Smooth muscle cell (in vitro differentiated cells): ENCODE measurements around the gene TFDP1. TPM values are rescaled to one million over a fixed set of nuclear protein-coding genes. Genes with fewer than 3 reads are reported as not detected.

Experiments used
- DNase-seq: peaks from one replicate; lab custom pipeline; 2025; ENCODE audit not compliant: unreplicated experiment; lab: John Stamatoyannopoulos, UW
- H2AFZ ChIP-seq: fragments of 200-600 bp; sonication (generic); 2 replicates; pipeline ENCODE4 v1.6.0; 2016; ENCODE audit warnings: antibody characterized with exemption, low read depth, mild to moderate bottlenecking
- H3F3A ChIP-seq: fragments of 200-600 bp; sonication (generic); 2 replicates; pipeline ENCODE4 v1.6.0; 2017; ENCODE audit warnings: antibody characterized with exemption, low read depth
- H3K27ac ChIP-seq: fragments of 200-600 bp; sonication (generic); 2 replicates; pipeline ENCODE4 v1.5.1; 2016; ENCODE audit warnings: low read depth, mild to moderate bottlenecking
- H3K27me3 ChIP-seq: fragments of 200-600 bp; sonication (generic); 2 replicates; pipeline ENCODE4 v1.6.1; 2016; ENCODE audit warnings: low read depth, mild to moderate bottlenecking
- H3K36me3 ChIP-seq: fragments of 200-600 bp; sonication (generic); 2 replicates; pipeline ENCODE4 v1.5.1; 2016; ENCODE audit warnings: low read depth
- H3K4me1 ChIP-seq: fragments of 200-600 bp; sonication (generic); 2 replicates; pipeline ENCODE4 v1.5.1; 2016; ENCODE audit warnings: low read depth
- H3K4me2 ChIP-seq: fragments of 200-600 bp; sonication (generic); 2 replicates; pipeline ENCODE4 v1.6.0; 2016; ENCODE audit warnings: mild to moderate bottlenecking
- H3K4me3 ChIP-seq: fragments of 200-600 bp; sonication (generic); 2 replicates; pipeline ENCODE4 v1.5.1; 2016; ENCODE audit warnings: mild to moderate bottlenecking
- H3K79me2 ChIP-seq: fragments of 200-600 bp; sonication (generic); 2 replicates; pipeline ENCODE4 v1.6.0; 2016; ENCODE audit warnings: low read depth, mild to moderate bottlenecking
- H3K9ac ChIP-seq: fragments of 200-600 bp; sonication (generic); 2 replicates; pipeline ENCODE4 v1.6.0; 2016; ENCODE audit warnings: low read depth
- H3K9me3 ChIP-seq: fragments of 200-600 bp; sonication (generic); replicated peaks from 2 replicates; pipeline ENCODE4 v1.5.1; 2016; ENCODE audit warnings: low read depth
- H4K20me1 ChIP-seq: fragments of 200-600 bp; sonication (generic); 2 replicates; pipeline ENCODE4 v1.6.0; 2016; ENCODE audit warnings: low read depth
- CTCF ChIP-seq: fragments of 200-600 bp; sonication (generic); IDR thresholded peaks from 2 replicates; pipeline ENCODE4 v1.5.1; 2017; ENCODE audit warnings: borderline replicate concordance, mild to moderate bottlenecking, antibody characterized with exemption; ENCODE audit not compliant: insufficient read depth, poor library complexity, severe bottlenecking
- WGBS: methylation state at CpG from one replicate; pipeline ENCODE4 v1.1.7; 2016; ENCODE audit warnings: low lambda C conversion rate; 5-methylcytosine and 5-hydroxymethylcytosine counted together
- polyA plus RNA-seq: library from polyadenylated mRNA; unstranded; fragments of >200 nt; fragmentation: Nextera tagmentation; extraction: Ambion mirVana; gene quantifications from 2 replicates; pipeline ENCODE4 v1.2.1, GENCODE V29; 2016
- total RNA-seq: library from RNA; depleted of rRNA; stranded (reverse); fragments of >200 nt; gene quantifications from 2 replicates; pipeline ENCODE4 v1.2.3, GENCODE V29; 2014

TFDP1 gene
- total and polyA plus RNA-seq, 2 experiments from 2014 or later: 52.8 to 53.6 TPM

GRCh38 chr13:113643593-113643992, 59.0 kb downstream of the TFDP1 start:
- TF ChIP-seq CTCF: no peak
- Histone ChIP-seq H4K20me1 (no peaks in the 10 kb centered on the region), H2AFZ (no peak overlapping the region), H3K4me2 (no peak overlapping the region), H3K9me3 (no peaks in the 10 kb centered on the region), H3F3A (no peaks in the 10 kb centered on the region), H3K4me3 (no peak overlapping the region), H3K27ac (no peak overlapping the region), H3K4me1 (no peaks in the 10 kb centered on the region), H3K79me2 (no peaks in the 10 kb centered on the region), H3K36me3 (peaks cover 15% of the 10 kb centered on the region), H3K27me3 (no peaks in the 10 kb centered on the region), H3K9ac (no peak overlapping the region)
- DNase-seq: no peak
- 99% methylated on average over 5 of the region's 5 CpGs for WGBS

- DNase-seq: no peak
- Histone ChIP-seq H3K27me3 (no peaks in the 10 kb centered on the region), H3K9ac (no peak overlapping the region), H2AFZ (no peak overlapping the region), H3F3A (no peaks in the 10 kb centered on the region), H3K4me3 (no peak overlapping the region), H3K9me3 (no peaks in the 10 kb centered on the region), H3K4me2 (no peak overlapping the region), H3K79me2 (no peaks in the 10 kb centered on the region), H3K27ac (no peak overlapping the region), H3K4me1 (no peaks in the 10 kb centered on the region), H3K36me3 (peaks cover 7% of the 10 kb centered on the region), H4K20me1 (no peaks in the 10 kb centered on the region)
- no peak for TF ChIP-seq CTCF
- WGBS: 97% methylated on average over 1 of the region's 1 CpG
These were observed 60.2 kb downstream of the TFDP1 start for GRCh38 chr13:113644800-113645199.

- TF ChIP-seq CTCF: no peak
- Histone ChIP-seq H3K79me2 (no peaks in the 10 kb centered on the region), H3K4me3 (no peak overlapping the region), H3K36me3 (peaks cover 4% of the 10 kb centered on the region), H3K9me3 (no peaks in the 10 kb centered on the region), H3K4me2 (no peak overlapping the region), H3K27ac (no peak overlapping the region), H3K4me1 (no peaks in the 10 kb centered on the region), H3K27me3 (no peaks in the 10 kb centered on the region), H3F3A (no peaks in the 10 kb centered on the region), H4K20me1 (no peaks in the 10 kb centered on the region), H2AFZ (no peak overlapping the region), H3K9ac (no peak overlapping the region)
- 98% methylated on average over 9 of the region's 9 CpGs for WGBS
- no peak for DNase-seq
These were observed 60.8 kb downstream of the TFDP1 start for GRCh38 chr13:113645329-113645728.

GRCh38 chr13:113646376-113646775, 61.8 kb downstream of the TFDP1 start:
- no peaks in the 10 kb centered on the region for H3K4me1 ChIP-seq
- no peak overlapping the region for H3K4me2 ChIP-seq
- no peaks in the 10 kb centered on the region for H3K79me2 ChIP-seq
- no peak for DNase-seq
- H3F3A ChIP-seq: no peaks in the 10 kb centered on the region
- no peak overlapping the region for H2AFZ ChIP-seq
- no peak overlapping the region for H3K4me3 ChIP-seq
- no peak overlapping the region for H3K27ac ChIP-seq
- no peak for TF ChIP-seq CTCF
- H3K36me3 ChIP-seq: no peaks in the 10 kb centered on the region
- H3K9ac ChIP-seq: no peak overlapping the region
- H3K9me3 ChIP-seq: no peaks in the 10 kb centered on the region
- no peaks in the 10 kb centered on the region for H4K20me1 ChIP-seq
- H3K27me3 ChIP-seq: no peaks in the 10 kb centered on the region
- WGBS: 85% methylated on average over 11 of the region's 11 CpGs
